Immature natural killer cell (primary cell): ENCODE data around the gene ZIC5. TPM values are rescaled to one million over a fixed set of nuclear protein-coding genes. Genes with fewer than 3 reads are reported as not detected.
A peak's percentile ranks its signal among the peaks of the same experiment; 100 is the strongest.

ENCODE experiments used
- DNase-seq, 3 donors: peaks; one replicate each; pipeline ENCODE4 v3.0.0; 2022; ENCODE audit warnings: mixed read lengths in 1 of 3
- H3K27ac Mint-ChIP-seq, 6 donors: one replicate each; pipeline ENCODE4 v1.8.0; 2020; ENCODE audit warnings: mixed read lengths in 6 of 6, mild to moderate bottlenecking in 5 of 6, inconsistent platforms in 4 of 6, moderate library complexity in 3 of 6
- H3K27me3 Mint-ChIP-seq, 3 donors: one replicate each; pipeline ENCODE4 v1.8.0; 2020 to 2021; ENCODE audit warnings: low read depth in 3 of 3, mild to moderate bottlenecking in 3 of 3, mixed read lengths in 3 of 3, moderate library complexity in 3 of 3, inconsistent platforms in 1 of 3
- H3K36me3 Mint-ChIP-seq, 3 donors: one replicate each; pipeline ENCODE4 v1.8.0; 2020; ENCODE audit warnings: mixed read lengths in 3 of 3, inconsistent platforms in 2 of 3, mild to moderate bottlenecking in 2 of 3
- H3K4me1 Mint-ChIP-seq, 2 donors: one replicate each; pipeline ENCODE4 v1.8.0; 2020; ENCODE audit warnings: inconsistent platforms in 2 of 2, mild to moderate bottlenecking in 2 of 2, mixed read lengths in 2 of 2, moderate library complexity in 1 of 2
- H3K4me3 Mint-ChIP-seq, 5 donors: one replicate each; pipeline ENCODE4 v1.8.0; 2020; ENCODE audit warnings: mild to moderate bottlenecking in 5 of 5, mixed read lengths in 5 of 5, inconsistent platforms in 3 of 5, moderate library complexity in 3 of 5
- H3K9me3 Mint-ChIP-seq, 6 donors: one replicate each; pipeline ENCODE4 v1.8.0; 2020; ENCODE audit warnings: mild to moderate bottlenecking in 6 of 6, mixed read lengths in 6 of 6, inconsistent platforms in 4 of 6, moderate library complexity in 3 of 6
- polyA plus RNA-seq, 3 donors: library from polyadenylated mRNA; unstranded; fragments of 300-500 nt; fragmentation: Illumina TruSeq; gene quantifications; one replicate each; pipeline ENCODE4 v1.2.3, GENCODE V29; 2021

The ZIC5 gene
- polyA plus RNA-seq, 3 donors from 2014 or later, result not detected

- Mint-ChIP-seq H3K4me1 (peaks cover 16 to 20% of the 10 kb centered on the region in 2 donors), H3K36me3 (peaks cover 0 to 14% (median 6%) of the 10 kb centered on the region in 3 donors), H3K27me3 (peaks cover 50 to 66% (median 63%) of the 10 kb centered on the region in 3 donors), H3K27ac (peak overlapping the region in 5 of 6 donors; percentile 31 to 71 (median 55)), H3K4me3 (peak overlapping the region; percentile 76 to 92 (median 82)), H3K9me3 (peaks cover 9 to 25% (median 18%) of the 10 kb centered on the region in 6 donors)
- no peak for DNase-seq
These were observed 2.1 kb downstream of the ZIC5 start for GRCh38 chr13:99969453-99969918.

- H3K36me3 Mint-ChIP-seq, result peaks cover 0 to 14% (median 4%) of the 10 kb centered on the region in 3 donors
- H3K27ac Mint-ChIP-seq, result peak overlapping the region in 5 of 6 donors; percentile 31 to 71 (median 49)
- peaks cover 16 to 20% of the 10 kb centered on the region in 2 donors for H3K4me1 Mint-ChIP-seq
- peaks cover 9 to 18% (median 15%) of the 10 kb centered on the region in 6 donors for H3K9me3 Mint-ChIP-seq
- no peak for DNase-seq
- H3K27me3 Mint-ChIP-seq, result peaks cover 43 to 62% (median 58%) of the 10 kb centered on the region in 3 donors
- peak overlapping the region; percentile 69 to 90 (median 80) for H3K4me3 Mint-ChIP-seq
These were observed 2.8 kb downstream of the ZIC5 start for GRCh38 chr13:99968521-99969452.

DNA sequence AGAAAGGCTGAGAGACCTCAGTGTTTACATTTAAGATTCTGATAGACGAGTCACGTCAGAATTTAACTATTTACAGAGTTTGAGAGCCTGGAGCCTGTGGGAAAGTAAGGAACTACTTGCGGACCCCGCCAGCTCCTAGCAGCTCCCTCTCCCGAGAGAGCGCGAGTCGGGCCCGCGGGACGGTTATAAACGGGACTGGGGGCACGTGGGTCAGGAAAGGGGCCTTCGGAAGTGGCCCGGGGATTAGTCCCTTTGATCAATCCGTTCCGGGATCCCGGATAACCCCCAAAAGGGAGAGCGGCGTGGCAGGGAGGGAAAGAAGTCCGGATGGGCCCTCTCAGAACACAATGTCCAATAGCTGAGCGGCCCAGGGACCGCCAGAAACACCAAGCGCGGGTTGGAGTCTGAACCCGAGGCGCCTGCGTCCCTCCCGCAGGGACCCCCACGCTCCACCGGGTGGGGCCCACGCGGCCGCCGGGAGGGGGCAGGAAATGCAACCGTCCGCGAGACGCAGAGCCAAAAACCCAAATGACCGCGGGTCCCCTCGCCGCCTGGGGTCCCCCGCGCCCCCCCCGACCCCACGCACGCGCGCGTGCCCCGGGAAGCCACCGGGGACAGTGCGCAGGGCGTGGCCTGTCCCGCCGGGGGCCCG, 3.6 kb downstream of the ZIC5 start:
- Mint-ChIP-seq H3K27me3 (peaks cover 36 to 54% (median 50%) of the 10 kb centered on the region in 3 donors), H3K4me1 (peaks cover 16 to 20% of the 10 kb centered on the region in 2 donors)
- DNase-seq, result no peak

GRCh38 chr13:99967498-99967868, 4.1 kb downstream of the ZIC5 start:
- peak overlapping the region; percentile 2 to 41 (median 36) for H3K4me3 Mint-ChIP-seq
- H3K9me3 Mint-ChIP-seq, result peaks cover 3 to 13% (median 5%) of the 10 kb centered on the region in 6 donors
- peaks cover 0 to 7% (median 4%) of the 10 kb centered on the region in 3 donors for H3K36me3 Mint-ChIP-seq
- DNase-seq, result no peak
- peak overlapping the region in 2 of 6 donors; percentile 0 to 54 for H3K27ac Mint-ChIP-seq
- peaks cover 16 to 20% of the 10 kb centered on the region in 2 donors for H3K4me1 Mint-ChIP-seq
- H3K27me3 Mint-ChIP-seq, result peaks cover 32 to 52% (median 46%) of the 10 kb centered on the region in 3 donors

More for the DNA sequence above, 3.6 kb downstream of the ZIC5 start:
- peak overlapping the region; percentile 2 to 41 (median 36) for H3K4me3 Mint-ChIP-seq
- peak overlapping the region in 2 of 6 donors; percentile 0 to 54 for H3K27ac Mint-ChIP-seq
- peaks cover 0 to 7% (median 4%) of the 10 kb centered on the region in 3 donors for H3K36me3 Mint-ChIP-seq
- H3K9me3 Mint-ChIP-seq, result peaks cover 5 to 13% (median 7%) of the 10 kb centered on the region in 6 donors

DNA sequence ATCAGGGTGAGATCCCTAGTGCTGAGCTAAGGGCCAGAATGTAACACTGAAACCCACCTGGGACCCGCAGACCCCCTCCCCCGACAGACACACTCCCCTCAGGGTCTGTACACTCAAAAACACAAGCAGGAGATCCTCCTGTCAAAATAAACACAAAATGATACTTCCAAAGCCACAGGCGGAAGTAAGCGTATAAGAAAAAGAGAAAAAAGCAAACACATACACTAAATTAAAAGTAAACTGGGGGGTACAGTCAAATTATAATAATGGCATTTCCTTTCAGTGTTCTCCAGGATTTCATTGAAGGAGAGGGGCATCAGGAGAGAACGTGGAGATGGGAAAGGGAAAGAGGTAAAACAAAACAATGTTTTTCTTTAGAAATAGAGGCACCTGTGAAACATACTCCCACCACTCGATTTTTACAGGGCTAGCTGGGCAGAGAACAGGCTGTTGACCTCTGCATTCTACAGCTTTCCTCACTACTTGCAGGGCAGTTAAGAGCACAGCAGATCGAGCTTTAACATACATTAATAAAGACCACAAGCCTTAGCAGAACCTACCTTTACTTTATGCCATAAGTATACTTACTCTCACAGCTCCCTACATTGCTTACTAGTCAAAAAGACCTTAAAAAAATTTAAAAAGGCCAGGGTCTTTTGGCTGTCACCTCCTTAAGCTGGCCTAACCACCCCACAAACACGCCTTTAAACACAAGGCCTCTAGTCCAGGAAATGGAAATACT, 5.3 kb downstream of the ZIC5 start:
- Mint-ChIP-seq H3K27me3 (peaks cover 32 to 47% (median 38%) of the 10 kb centered on the region in 3 donors), H3K27ac (no peak overlapping the region), H3K36me3 (peaks cover 0 to 4% (median 3%) of the 10 kb centered on the region in 3 donors), H3K4me3 (peak overlapping the region in 1 of 5 donors; percentile 8), H3K4me1 (peaks cover 12 to 20% of the 10 kb centered on the region in 2 donors), H3K9me3 (peaks cover 0 to 7% (median 0%) of the 10 kb centered on the region in 6 donors)
- no peak for DNase-seq

GRCh38 chr13:99965329-99966000, 6.1 kb downstream of the ZIC5 start:
- H3K36me3 Mint-ChIP-seq, result peaks cover 0 to 4% (median 3%) of the 10 kb centered on the region in 3 donors
- H3K4me1 Mint-ChIP-seq, result peaks cover 12 to 20% of the 10 kb centered on the region in 2 donors
- no peak for DNase-seq
- peaks cover 0 to 7% (median 0%) of the 10 kb centered on the region in 6 donors for H3K9me3 Mint-ChIP-seq
- H3K27me3 Mint-ChIP-seq, result peaks cover 37 to 52% (median 38%) of the 10 kb centered on the region in 3 donors
- H3K4me3 Mint-ChIP-seq, result no peak overlapping the region
- H3K27ac Mint-ChIP-seq, result no peak overlapping the region

DNA sequence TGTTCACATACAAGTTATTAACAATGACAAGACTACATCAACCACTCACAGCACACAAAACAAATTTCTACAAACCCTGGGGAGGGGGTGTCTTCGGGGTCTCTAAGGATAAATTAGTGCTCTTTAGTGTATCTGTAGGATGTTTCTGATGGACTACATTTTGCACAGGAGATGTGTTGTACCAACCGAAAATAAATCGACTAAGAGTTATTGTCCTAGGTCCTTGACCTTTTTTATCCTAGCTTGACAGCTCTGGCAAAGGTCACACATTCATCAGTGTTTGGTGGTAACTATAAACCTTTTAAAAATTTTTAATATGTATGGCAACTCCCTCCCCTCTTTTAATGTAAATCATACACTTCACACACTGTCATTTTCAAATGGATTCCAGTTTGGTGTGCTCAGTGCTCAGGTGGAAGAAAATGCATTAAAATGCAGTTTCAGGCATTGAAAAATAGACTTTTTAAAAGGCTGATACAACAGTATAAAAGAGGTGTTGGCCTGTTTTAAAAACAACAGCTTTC, 7.7 kb downstream of the ZIC5 start:
- peaks cover 0 to under 1% (median 0%) of the 10 kb centered on the region in 6 donors for H3K9me3 Mint-ChIP-seq
- no peak for DNase-seq
- H3K27ac Mint-ChIP-seq, result no peak overlapping the region
- peaks cover 7 to 19% of the 10 kb centered on the region in 2 donors for H3K4me1 Mint-ChIP-seq
- peaks cover 0 to 3% (median 0%) of the 10 kb centered on the region in 3 donors for H3K36me3 Mint-ChIP-seq
- H3K27me3 Mint-ChIP-seq, result peaks cover 36 to 50% (median 36%) of the 10 kb centered on the region in 3 donors
- no peak overlapping the region for H3K4me3 Mint-ChIP-seq

GRCh38 chr13:99962242-99962641, 9.3 kb downstream of the ZIC5 start:
- H3K27ac Mint-ChIP-seq, result no peak overlapping the region
- H3K9me3 Mint-ChIP-seq, result peaks cover 0 to 2% (median 0%) of the 10 kb centered on the region in 6 donors
- peaks cover 32 to 56% (median 38%) of the 10 kb centered on the region in 3 donors for H3K27me3 Mint-ChIP-seq
- DNase-seq, result no peak
- peaks cover 6 to 14% of the 10 kb centered on the region in 2 donors for H3K4me1 Mint-ChIP-seq
- H3K4me3 Mint-ChIP-seq, result no peak overlapping the region
- no peaks in the 10 kb centered on the region for H3K36me3 Mint-ChIP-seq

- peaks cover 34 to 57% (median 35%) of the 10 kb centered on the region in 3 donors for H3K27me3 Mint-ChIP-seq
- no peak overlapping the region for H3K27ac Mint-ChIP-seq
- H3K4me3 Mint-ChIP-seq, result no peak overlapping the region
- H3K4me1 Mint-ChIP-seq, result peaks cover 6 to 14% of the 10 kb centered on the region in 2 donors
- no peaks in the 10 kb centered on the region for H3K36me3 Mint-ChIP-seq
- H3K9me3 Mint-ChIP-seq, result peaks cover 0 to 2% (median 0%) of the 10 kb centered on the region in 6 donors
- DNase-seq, result no peak
These were observed 9.9 kb downstream of the ZIC5 start for GRCh38 chr13:99961636-99962035.

DNA sequence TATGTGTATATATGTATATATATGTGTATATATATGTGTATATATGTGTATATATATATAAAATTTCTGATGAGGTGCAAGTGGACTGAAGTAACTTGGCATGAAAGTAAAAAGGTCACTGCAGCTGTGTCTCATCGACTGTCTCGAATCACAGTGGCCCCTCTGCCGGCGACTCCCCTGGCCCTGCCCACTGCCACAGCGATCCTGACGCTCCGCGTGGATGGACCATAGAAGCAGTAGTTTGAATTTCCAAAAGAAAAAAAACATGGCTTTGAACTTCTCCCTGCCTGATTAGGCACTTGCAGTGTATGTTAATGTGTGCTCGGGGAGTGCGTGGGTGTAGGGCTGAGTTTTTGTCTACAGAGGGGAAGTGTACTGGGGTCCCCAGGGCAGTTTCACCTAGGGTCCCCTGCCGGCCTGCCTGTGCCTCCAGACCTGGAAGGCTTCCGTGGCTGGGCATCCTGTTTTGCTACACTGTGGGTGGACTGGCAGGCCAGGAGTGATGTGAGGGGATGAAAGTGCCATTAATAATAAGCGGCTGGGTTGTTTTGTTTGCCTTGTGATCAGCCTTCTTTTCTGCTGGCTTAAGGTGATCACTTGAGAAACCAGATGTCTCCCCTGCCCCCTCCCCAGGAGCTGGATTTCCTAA, 10.8 kb downstream of the ZIC5 start:
- Mint-ChIP-seq H3K9me3 (peaks cover 0 to 2% (median 0%) of the 10 kb centered on the region in 6 donors), H3K4me3 (no peak overlapping the region), H3K4me1 (peaks cover 6 to 14% of the 10 kb centered on the region in 2 donors), H3K36me3 (no peaks in the 10 kb centered on the region), H3K27ac (no peak overlapping the region), H3K27me3 (peaks cover 30 to 56% (median 39%) of the 10 kb centered on the region in 3 donors)
- no peak for DNase-seq

DNA sequence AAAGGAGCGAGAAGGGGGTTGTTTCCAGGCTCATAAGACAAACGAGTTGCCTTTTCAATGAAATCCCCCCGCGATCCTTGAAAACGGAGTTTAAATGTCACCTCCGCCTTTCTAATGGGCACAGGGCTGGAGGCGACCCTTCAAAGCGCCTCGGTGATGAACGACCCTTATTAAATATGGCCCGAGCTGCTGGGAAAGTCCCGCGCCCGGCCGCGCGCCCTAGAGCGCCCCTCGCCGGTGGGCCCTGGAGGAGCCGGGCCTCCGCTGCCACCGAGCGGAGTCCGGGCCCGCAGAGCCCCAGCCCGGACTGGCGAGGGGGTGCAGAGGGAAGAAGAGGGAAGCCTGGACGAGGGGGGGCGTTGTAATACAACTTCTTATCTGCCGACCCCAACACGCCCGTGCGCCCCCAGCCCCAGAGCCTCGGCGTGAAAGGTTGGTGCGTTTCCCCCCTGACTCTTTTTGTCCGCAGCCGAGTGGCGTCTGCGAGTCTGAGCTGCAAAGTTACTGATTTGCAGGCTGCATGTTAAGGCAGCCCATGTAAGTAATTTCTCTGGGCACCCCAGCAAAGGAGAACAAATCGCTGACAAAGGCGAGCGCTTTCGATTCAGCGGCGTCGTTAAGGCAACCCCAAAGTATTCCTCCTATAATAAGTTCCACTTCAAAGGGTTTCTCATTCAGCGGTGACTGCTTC, 11.9 kb downstream of the ZIC5 start:
- Mint-ChIP-seq H3K36me3 (no peaks in the 10 kb centered on the region), H3K4me1 (peaks cover 6 to 14% of the 10 kb centered on the region in 2 donors), H3K9me3 (peaks cover 0 to 2% (median 0%) of the 10 kb centered on the region in 6 donors), H3K27ac (no peak overlapping the region), H3K27me3 (peaks cover 39 to 60% (median 39%) of the 10 kb centered on the region in 3 donors), H3K4me3 (peak overlapping the region; percentile 38 to 70 (median 61))
- DNase-seq, result no peak
